ENCODE data around the gene WDTC1.

DNA sequence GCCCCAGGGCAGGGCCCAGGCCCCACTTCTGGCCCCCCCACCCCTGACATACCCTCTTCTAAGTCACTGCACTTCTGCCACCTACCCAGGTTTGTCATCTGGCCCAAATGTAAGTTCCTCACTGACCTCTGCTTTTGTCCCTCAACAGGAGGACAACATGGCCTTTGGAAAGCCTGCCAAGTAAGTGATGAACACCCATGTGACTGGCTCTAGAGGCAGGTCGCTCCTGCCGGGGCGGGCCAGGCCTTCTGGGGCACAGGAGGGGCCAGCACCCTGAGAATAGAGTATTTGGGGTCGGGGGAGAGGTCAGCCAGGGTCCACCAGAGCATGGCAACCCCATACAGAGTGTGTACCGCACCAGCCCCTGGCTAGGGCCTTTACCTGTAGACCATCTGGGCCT lies 97.5 kb downstream of the WDTC1 start:
- TF ChIP-seq, protein P1, sequence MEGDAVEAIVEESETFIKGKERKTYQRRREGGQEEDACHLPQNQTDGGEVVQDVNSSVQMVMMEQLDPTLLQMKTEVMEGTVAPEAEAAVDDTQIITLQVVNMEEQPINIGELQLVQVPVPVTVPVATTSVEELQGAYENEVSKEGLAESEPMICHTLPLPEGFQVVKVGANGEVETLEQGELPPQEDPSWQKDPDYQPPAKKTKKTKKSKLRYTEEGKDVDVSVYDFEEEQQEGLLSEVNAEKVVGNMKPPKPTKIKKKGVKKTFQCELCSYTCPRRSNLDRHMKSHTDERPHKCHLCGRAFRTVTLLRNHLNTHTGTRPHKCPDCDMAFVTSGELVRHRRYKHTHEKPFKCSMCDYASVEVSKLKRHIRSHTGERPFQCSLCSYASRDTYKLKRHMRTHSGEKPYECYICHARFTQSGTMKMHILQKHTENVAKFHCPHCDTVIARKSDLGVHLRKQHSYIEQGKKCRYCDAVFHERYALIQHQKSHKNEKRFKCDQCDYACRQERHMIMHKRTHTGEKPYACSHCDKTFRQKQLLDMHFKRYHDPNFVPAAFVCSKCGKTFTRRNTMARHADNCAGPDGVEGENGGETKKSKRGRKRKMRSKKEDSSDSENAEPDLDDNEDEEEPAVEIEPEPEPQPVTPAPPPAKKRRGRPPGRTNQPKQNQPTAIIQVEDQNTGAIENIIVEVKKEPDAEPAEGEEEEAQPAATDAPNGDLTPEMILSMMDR (IDR thresholded peaks at IDR 0.05; ENCODE audit: low read depth, low read length, missing input control) = no peak
- TF ChIP-seq GABPA (IDR thresholded peaks at IDR 0.05 in 1 of 2, conservative IDR thresholded peaks at IDR 0.05 in 1 of 2) (no peak), YY1 (IDR thresholded peaks at IDR 0.05) (no peak), SP1 (IDR thresholded peaks at IDR 0.05) (no peak), HNF4A (conservative IDR thresholded peaks at IDR 0.05) (no peak), TAF1 (conservative IDR thresholded peaks at IDR 0.05) (no peak), RAD21 (IDR thresholded peaks at IDR 0.05) (no peak), JUND (IDR thresholded peaks at IDR 0.05) (no peak), RXRA (IDR thresholded peaks at IDR 0.05) (no peak), FOXA2 (IDR thresholded peaks at IDR 0.05) (no peak), EGR1 (IDR thresholded peaks at IDR 0.05; ENCODE audit: low read depth in 2 of 2) (no peak)
- TF ChIP-seq, protein P2, sequence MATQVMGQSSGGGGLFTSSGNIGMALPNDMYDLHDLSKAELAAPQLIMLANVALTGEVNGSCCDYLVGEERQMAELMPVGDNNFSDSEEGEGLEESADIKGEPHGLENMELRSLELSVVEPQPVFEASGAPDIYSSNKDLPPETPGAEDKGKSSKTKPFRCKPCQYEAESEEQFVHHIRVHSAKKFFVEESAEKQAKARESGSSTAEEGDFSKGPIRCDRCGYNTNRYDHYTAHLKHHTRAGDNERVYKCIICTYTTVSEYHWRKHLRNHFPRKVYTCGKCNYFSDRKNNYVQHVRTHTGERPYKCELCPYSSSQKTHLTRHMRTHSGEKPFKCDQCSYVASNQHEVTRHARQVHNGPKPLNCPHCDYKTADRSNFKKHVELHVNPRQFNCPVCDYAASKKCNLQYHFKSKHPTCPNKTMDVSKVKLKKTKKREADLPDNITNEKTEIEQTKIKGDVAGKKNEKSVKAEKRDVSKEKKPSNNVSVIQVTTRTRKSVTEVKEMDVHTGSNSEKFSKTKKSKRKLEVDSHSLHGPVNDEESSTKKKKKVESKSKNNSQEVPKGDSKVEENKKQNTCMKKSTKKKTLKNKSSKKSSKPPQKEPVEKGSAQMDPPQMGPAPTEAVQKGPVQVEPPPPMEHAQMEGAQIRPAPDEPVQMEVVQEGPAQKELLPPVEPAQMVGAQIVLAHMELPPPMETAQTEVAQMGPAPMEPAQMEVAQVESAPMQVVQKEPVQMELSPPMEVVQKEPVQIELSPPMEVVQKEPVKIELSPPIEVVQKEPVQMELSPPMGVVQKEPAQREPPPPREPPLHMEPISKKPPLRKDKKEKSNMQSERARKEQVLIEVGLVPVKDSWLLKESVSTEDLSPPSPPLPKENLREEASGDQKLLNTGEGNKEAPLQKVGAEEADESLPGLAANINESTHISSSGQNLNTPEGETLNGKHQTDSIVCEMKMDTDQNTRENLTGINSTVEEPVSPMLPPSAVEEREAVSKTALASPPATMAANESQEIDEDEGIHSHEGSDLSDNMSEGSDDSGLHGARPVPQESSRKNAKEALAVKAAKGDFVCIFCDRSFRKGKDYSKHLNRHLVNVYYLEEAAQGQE (IDR thresholded peaks at IDR 0.05) = no peak
- TF ChIP-seq, protein P3, sequence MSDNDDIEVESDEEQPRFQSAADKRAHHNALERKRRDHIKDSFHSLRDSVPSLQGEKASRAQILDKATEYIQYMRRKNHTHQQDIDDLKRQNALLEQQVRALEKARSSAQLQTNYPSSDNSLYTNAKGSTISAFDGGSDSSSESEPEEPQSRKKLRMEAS (IDR thresholded peaks at IDR 0.05) = no peak
- TF ChIP-seq, protein P4, sequence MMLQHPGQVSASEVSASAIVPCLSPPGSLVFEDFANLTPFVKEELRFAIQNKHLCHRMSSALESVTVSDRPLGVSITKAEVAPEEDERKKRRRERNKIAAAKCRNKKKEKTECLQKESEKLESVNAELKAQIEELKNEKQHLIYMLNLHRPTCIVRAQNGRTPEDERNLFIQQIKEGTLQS (IDR thresholded peaks at IDR 0.05) = no peak
